Measurements from ENCODE around the gene PIH1D1. TPM values are rescaled to one million over a fixed set of nuclear protein-coding genes. Genes with fewer than 3 reads are reported as not detected.
A peak's percentile ranks its signal among the peaks of the same experiment; 100 is the strongest.

Gene PIH1D1
- total and polyA plus RNA-seq, 10 of the 15 experiments (the other 5 are each of a cell fraction or from before 2014, with no cell fraction given), result 16.1 to 153 (median 106) TPM

DNA sequence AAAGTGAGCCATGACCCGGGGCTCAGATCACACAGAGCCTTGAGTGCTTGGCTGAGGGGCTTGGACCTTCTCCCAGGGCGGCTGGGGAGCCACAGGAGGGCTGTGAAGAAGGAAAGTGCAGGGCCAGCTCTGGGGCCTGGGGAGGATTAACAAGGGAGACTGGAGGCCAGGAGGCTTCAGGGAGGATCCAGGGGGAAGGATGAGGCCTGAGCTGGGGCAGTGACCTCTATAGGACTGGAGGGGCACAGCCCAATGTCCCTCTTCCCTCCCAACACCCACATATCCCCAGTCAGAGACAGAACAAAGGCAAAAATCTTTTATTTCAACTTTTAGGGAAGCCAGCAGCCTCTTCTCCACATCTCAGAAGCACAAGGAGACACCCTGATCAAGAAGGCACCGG is 5.6 kb downstream of the PIH1D1 start:
- SMC1A ChIA-PET (ENCODE audit: uncharacterized antibody, unreplicated experiment), result interaction anchor here (0.7 to 3.4 kb wide), 3 partner anchors 14 to 72 kb away, joined by 3 to 11 read pairs (median 3); no protein-coding TSS in a partner anchor
- 93% methylated on average over 3 of the region's 3 CpGs for WGBS (ENCODE audit: insufficient coverage, insufficient replicate concordance, low lambda C conversion rate, missing lambda C conversion rate)
- no peak for ATAC-seq
- no peaks in the 10 kb centered on the region for H3K9me3 ChIP-seq (replicated peaks; ENCODE audit: control insufficient read depth, insufficient read depth, low read length)
- H3K4me3 ChIP-seq, result no peak overlapping the region
- in situ Hi-C loops (cut with MboI) (no loop called here), intact Hi-C loops (cut with micrococcal nuclease; ENCODE audit: unreplicated experiment) (no loop called here)
- no peak overlapping the region for H3K27ac ChIP-seq (ENCODE audit: control insufficient read depth, insufficient read depth)
- RAD21 ChIA-PET (ENCODE audit: unreplicated experiment), result interaction anchor here (1.0 kb wide), 1 partner anchor 24 kb away, joined by 3 read pairs; no protein-coding TSS in a partner anchor
- no peak for FAIRE-seq
- H2AFZ ChIP-seq (ENCODE audit: control insufficient read depth, low read depth, low read length), result no peak overlapping the region
- no TSS peak for BruUV-seq (replicated peaks)
- no peak overlapping the region for H3K9ac ChIP-seq (ENCODE audit: control insufficient read depth, insufficient read depth, low read length)
- H3K4me2 ChIP-seq (ENCODE audit: control insufficient read depth, insufficient read depth), result no peak overlapping the region
- H3K27me3 ChIP-seq (replicated peaks in 1 of 2; ENCODE audit: control insufficient read depth in 2 of 2, insufficient read depth in 2 of 2, low read length in 1 of 2), result peaks cover 2 to 7% of the 10 kb centered on the region in 2 experiments; a peak in 2 of 4 replicates
- CTCF ChIA-PET, result interaction anchor here (0.6 to 4.9 kb wide), 5 partner anchors 24 to 186 kb away, joined by 3 to 47 read pairs (median 8); partner anchors contain the start of gene FLT3LG
- peaks cover 5% of the 10 kb centered on the region for H3K4me1 ChIP-seq (ENCODE audit: control insufficient read depth, insufficient read depth, low read length)
- H3K36me3 ChIP-seq (ENCODE audit: control insufficient read depth in 2 of 2, insufficient read depth in 2 of 2, low read length in 1 of 2), result peaks cover 2 to 6% of the 10 kb centered on the region in 2 experiments; a peak in 3 of 4 replicates
- TF ChIP-seq, protein P1, sequence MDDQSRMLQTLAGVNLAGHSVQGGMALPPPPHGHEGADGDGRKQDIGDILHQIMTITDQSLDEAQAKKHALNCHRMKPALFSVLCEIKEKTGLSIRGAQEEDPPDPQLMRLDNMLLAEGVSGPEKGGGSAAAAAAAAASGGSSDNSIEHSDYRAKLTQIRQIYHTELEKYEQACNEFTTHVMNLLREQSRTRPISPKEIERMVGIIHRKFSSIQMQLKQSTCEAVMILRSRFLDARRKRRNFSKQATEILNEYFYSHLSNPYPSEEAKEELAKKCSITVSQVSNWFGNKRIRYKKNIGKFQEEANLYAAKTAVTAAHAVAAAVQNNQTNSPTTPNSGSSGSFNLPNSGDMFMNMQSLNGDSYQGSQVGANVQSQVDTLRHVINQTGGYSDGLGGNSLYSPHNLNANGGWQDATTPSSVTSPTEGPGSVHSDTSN (IDR thresholded peaks at IDR 0.05; ENCODE audit: insufficient replicate concordance, low read depth, low read length), result no peak
- TF ChIP-seq, protein P2, sequence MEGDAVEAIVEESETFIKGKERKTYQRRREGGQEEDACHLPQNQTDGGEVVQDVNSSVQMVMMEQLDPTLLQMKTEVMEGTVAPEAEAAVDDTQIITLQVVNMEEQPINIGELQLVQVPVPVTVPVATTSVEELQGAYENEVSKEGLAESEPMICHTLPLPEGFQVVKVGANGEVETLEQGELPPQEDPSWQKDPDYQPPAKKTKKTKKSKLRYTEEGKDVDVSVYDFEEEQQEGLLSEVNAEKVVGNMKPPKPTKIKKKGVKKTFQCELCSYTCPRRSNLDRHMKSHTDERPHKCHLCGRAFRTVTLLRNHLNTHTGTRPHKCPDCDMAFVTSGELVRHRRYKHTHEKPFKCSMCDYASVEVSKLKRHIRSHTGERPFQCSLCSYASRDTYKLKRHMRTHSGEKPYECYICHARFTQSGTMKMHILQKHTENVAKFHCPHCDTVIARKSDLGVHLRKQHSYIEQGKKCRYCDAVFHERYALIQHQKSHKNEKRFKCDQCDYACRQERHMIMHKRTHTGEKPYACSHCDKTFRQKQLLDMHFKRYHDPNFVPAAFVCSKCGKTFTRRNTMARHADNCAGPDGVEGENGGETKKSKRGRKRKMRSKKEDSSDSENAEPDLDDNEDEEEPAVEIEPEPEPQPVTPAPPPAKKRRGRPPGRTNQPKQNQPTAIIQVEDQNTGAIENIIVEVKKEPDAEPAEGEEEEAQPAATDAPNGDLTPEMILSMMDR (IDR thresholded peaks at IDR 0.05 in 2 of 3, conservative IDR thresholded peaks at IDR 0.05 in 1 of 3; ENCODE audit: control insufficient read depth in 2 of 3, extremely low read depth in 1 of 3, insufficient read depth in 1 of 3, low read depth in 3 of 3, low read length in 3 of 3), result peak in 1 of 3 experiments; percentile 6; a peak in 1 of 6 replicates
- no peaks in the 10 kb centered on the region; the same call in 1 of the 2 replicates for H4K20me1 ChIP-seq (ENCODE audit: control insufficient read depth, insufficient read depth)
- POLR2A ChIA-PET, result interaction anchor here (0.6 to 1.1 kb wide), 6 partner anchors 9 to 1389 kb away, joined by 3 to 8 read pairs (median 4); partner anchors contain the start of gene RRAS
- DNase-seq (ENCODE audit: low read depth, low spot score), result no peak
- peaks cover 13% of the 10 kb centered on the region for H3K79me2 ChIP-seq (ENCODE audit: control insufficient read depth, insufficient read depth, low read length)
